Prostate gland (tissue), 2 donors: Measurements from ENCODE around the gene SP7. TPM values are rescaled to one million over a fixed set of nuclear protein-coding genes. Genes with fewer than 3 reads are reported as not detected.

ENCODE experiments used
- DNase-seq: peaks from one replicate; pipeline ENCODE4 v3.0.0-alpha.2; 2019; ENCODE audit warnings: low spot score
- H3K27ac ChIP-seq, 2 donors: fragments of 200-600 bp; sonication (generic); 2 replicates each; pipeline ENCODE4 v1.5.1; 2017 to 2019
- H3K27me3 ChIP-seq: fragments of 200-600 bp; sonication (generic); replicated peaks from 2 replicates; pipeline ENCODE4 v1.5.1; 2019; ENCODE audit not compliant: insufficient read depth
- H3K36me3 ChIP-seq, 2 donors: fragments of 200-600 bp; sonication (generic); 1 replicate in 1 of 2; 2 replicates in 1 of 2; pipeline versions ENCODE4 v1.5.1 to v1.8.1; 2017 to 2019
- H3K4me1 ChIP-seq: fragments of 200-600 bp; sonication (generic); replicated peaks from 2 replicates; pipeline ENCODE4 v1.5.1; 2019
- H3K4me3 ChIP-seq, 2 donors: fragments of 200-600 bp; sonication (generic); 2 replicates each; pipeline ENCODE4 v1.5.1; 2017 to 2019
- H3K9me3 ChIP-seq: fragments of 200-600 bp; sonication (generic); 2 replicates; pipeline ENCODE4 v1.5.1; 2017
- POLR2A ChIP-seq: fragments of 450-650 bp; IDR thresholded peaks from one replicate; pipeline ENCODE4 v1.6.1; 2016; ENCODE audit warnings: antibody characterized with exemption, mild to moderate bottlenecking
- POLR2AphosphoS5 ChIP-seq: sonication (generic); formaldehyde crosslinking; IDR thresholded peaks from one replicate; pipeline ENCODE4 v1.6.1; 2017; ENCODE audit warnings: antibody characterized with exemption
- WGBS: methylation state at CpG from one replicate; pipeline ENCODE4 v1.1.5; 2018; 5-methylcytosine and 5-hydroxymethylcytosine counted together
- intact Hi-C: fragments of 100-400 bp; cut with DNase I; formaldehyde crosslinking; loops from one replicate; pipeline ENCODE4 v1.14.2; 2022
- total RNA-seq, 2 donors: library from RNA; depleted of rRNA; stranded (reverse); fragments of >200 nt; gene quantifications; one replicate each; pipeline ENCODE4 v1.1.0, GENCODE V29; 2016
- TF ChIP-seq, protein P1 (sequence below), 4 experiments: fragments of 200-600 bp in 2 of 4; fragments of 450-650 bp in 2 of 4; sonication (generic) in 2 of 4; IDR thresholded peaks; 1 replicate in 3 of 4; 2 replicates in 1 of 4; pipeline ENCODE4 v1.5.1; 2016 to 2019; ENCODE audit warnings: antibody characterized with exemption in 4 of 4, mild to moderate bottlenecking in 2 of 4, moderate library complexity in 2 of 4

The SP7 gene
- total RNA-seq, 2 donors from 2014 or later, result not detected

GRCh38 chr12:53345486-53346188 is 9.5 kb upstream of the SP7 start:
- intact Hi-C loops, result loop anchor here (1.0 kb wide), 1 partner anchor 21 kb away; no protein-coding TSS in a partner anchor
- no peaks in the 10 kb centered on the region for H3K4me1 ChIP-seq
- 36% methylated on average over 10 of the region's 10 CpGs for WGBS
- no peaks in the 10 kb centered on the region for H3K27me3 ChIP-seq
- no peaks in the 10 kb centered on the region for H3K36me3 ChIP-seq
- H3K9me3 ChIP-seq, result no peaks in the 10 kb centered on the region
- peak overlapping the region; percentile 73 to 78 for H3K27ac ChIP-seq
- TF ChIP-seq POLR2A, result no peak
- TF ChIP-seq, protein P1, sequence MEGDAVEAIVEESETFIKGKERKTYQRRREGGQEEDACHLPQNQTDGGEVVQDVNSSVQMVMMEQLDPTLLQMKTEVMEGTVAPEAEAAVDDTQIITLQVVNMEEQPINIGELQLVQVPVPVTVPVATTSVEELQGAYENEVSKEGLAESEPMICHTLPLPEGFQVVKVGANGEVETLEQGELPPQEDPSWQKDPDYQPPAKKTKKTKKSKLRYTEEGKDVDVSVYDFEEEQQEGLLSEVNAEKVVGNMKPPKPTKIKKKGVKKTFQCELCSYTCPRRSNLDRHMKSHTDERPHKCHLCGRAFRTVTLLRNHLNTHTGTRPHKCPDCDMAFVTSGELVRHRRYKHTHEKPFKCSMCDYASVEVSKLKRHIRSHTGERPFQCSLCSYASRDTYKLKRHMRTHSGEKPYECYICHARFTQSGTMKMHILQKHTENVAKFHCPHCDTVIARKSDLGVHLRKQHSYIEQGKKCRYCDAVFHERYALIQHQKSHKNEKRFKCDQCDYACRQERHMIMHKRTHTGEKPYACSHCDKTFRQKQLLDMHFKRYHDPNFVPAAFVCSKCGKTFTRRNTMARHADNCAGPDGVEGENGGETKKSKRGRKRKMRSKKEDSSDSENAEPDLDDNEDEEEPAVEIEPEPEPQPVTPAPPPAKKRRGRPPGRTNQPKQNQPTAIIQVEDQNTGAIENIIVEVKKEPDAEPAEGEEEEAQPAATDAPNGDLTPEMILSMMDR (IDR thresholded peaks at IDR 0.05), result no peak
- no peak for TF ChIP-seq POLR2AphosphoS5
- DNase-seq, result no peak
- peak overlapping the region in 1 of 2 donors; percentile 63 for H3K4me3 ChIP-seq

DNA sequence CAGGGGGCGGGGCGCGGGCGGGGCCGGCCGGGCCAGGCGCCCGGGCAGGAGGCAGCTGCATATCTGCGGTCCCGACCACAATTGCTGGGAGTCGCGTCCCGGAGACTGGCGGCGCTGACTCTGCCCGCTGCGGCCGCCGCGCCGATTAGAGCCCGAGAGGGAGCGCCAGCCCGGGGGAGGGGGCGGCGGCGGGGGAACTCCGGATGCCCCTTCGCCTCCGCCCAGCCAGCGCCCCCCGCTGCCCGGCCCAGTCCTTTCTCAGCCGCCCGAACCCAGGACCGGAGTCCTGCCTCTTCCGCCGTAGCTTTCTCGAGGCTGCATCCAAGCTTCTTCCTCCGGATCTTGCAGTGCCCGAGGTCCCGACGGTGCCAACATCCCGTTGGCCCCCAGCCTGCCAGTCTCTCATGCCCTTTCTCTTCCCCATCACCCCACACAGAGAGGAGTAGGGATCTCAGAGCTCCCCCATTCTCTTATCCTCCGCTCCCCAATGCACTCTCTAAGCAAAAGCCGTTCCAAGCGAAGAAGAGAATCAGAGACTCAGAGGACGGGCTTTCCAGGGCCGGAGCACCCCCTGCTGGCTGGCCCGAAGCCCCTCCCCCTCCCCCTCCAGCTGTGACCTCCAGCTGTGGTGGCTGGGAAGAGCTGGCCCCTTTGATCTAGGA is 8.8 kb upstream of the SP7 start:
- peak; percentile 58 for DNase-seq
- intact Hi-C loops, result loop anchor here (1.0 kb wide), 1 partner anchor 21 kb away; no protein-coding TSS in a partner anchor
- no peaks in the 10 kb centered on the region for H3K36me3 ChIP-seq

DNA sequence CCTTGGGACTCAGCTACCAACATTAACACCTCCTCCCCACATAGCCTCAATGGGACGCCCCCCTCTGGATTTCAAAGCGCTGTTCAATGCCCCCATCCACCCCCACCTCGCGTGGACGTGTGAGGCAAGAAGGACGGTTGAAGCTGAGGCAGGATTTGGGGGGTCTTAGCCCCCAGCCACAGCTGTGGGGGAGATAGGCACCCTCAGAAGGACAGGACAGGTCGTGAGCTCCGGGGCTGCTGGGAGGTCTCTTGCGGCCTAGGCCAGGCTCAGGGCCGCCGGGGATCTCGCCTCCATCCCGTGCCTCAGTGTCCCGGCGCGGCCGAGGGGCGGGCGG is 8.3 kb upstream of the SP7 start:
- Histone ChIP-seq H3K36me3 (no peaks in the 10 kb centered on the region), H3K27me3 (no peaks in the 10 kb centered on the region), H3K9me3 (no peaks in the 10 kb centered on the region), H3K27ac (peak overlapping the region in 1 of 2 donors; percentile 78), H3K4me3 (peak overlapping the region; percentile 45 to 63), H3K4me1 (no peaks in the 10 kb centered on the region)
- intact Hi-C loops, result no loop called here
- DNase-seq, result no peak
- 8% methylated on average over 6 of the region's 19 CpGs for WGBS
- TF ChIP-seq POLR2A (no peak), POLR2AphosphoS5 (no peak)
- TF ChIP-seq, protein P1 (IDR thresholded peaks at IDR 0.05), result no peak

More for the DNA sequence above, 8.8 kb upstream of the SP7 start:
- Histone ChIP-seq H3K4me3 (peak overlapping the region; percentile 45 to 63), H3K9me3 (no peaks in the 10 kb centered on the region), H3K27ac (peak overlapping the region; percentile 73 to 78), H3K27me3 (no peaks in the 10 kb centered on the region), H3K4me1 (no peaks in the 10 kb centered on the region)
- TF ChIP-seq, protein P1 (IDR thresholded peaks at IDR 0.05), result peak; percentile 37 to 77 (median 70)
- TF ChIP-seq POLR2A (peak; percentile 35), POLR2AphosphoS5 (peak; percentile 39)
- under 1% methylated on average over 17 of the region's 50 CpGs for WGBS

- intact Hi-C loops, result no loop called here
- TF ChIP-seq POLR2AphosphoS5, result no peak
- TF ChIP-seq POLR2A, result no peak
- TF ChIP-seq, protein P1 (IDR thresholded peaks at IDR 0.05), result no peak
- H3K36me3 ChIP-seq, result no peaks in the 10 kb centered on the region
- H3K27me3 ChIP-seq, result peaks cover 2% of the 10 kb centered on the region
- 95% methylated on average over 4 of the region's 4 CpGs for WGBS
- H3K4me3 ChIP-seq, result no peak overlapping the region
- no peak overlapping the region for H3K27ac ChIP-seq
- H3K9me3 ChIP-seq, result no peaks in the 10 kb centered on the region
- DNase-seq, result no peak
- H3K4me1 ChIP-seq, result no peaks in the 10 kb centered on the region
Measured at GRCh38 chr12:53343969-53344368, 7.8 kb upstream of the SP7 start.
